ENCODE data around the gene COLEC11. TPM values are rescaled to one million over a fixed set of nuclear protein-coding genes. Genes with fewer than 3 reads are reported as not detected.

Gene COLEC11
- total RNA-seq, 1 donor from 2014 or later = 2.3 TPM

- Mint-ChIP-seq H3K4me1 (ENCODE audit: unreplicated experiment) (no peaks in the 10 kb centered on the region), H3K27ac (ENCODE audit: unreplicated experiment) (no peak overlapping the region), H3K9me3 (ENCODE audit: unreplicated experiment) (no peaks in the 10 kb centered on the region), H3K4me3 (ENCODE audit: unreplicated experiment) (no peak overlapping the region), H3K27me3 (ENCODE audit: unreplicated experiment) (peaks cover 11% of the 10 kb centered on the region), H3K36me3 (ENCODE audit: low read depth, unreplicated experiment) (no peaks in the 10 kb centered on the region)
- TF ChIP-seq CTCF (IDR thresholded peaks at IDR 0.05; ENCODE audit: unreplicated experiment) = no peak
- no peak for DNase-seq (ENCODE audit: low spot score)
These were observed 43.0 kb downstream of the COLEC11 start for GRCh38 chr2:3637692-3638455.

GRCh38 chr2:3638456-3638810 lies 43.5 kb downstream of the COLEC11 start:
- Mint-ChIP-seq H3K9me3 (ENCODE audit: unreplicated experiment) (no peaks in the 10 kb centered on the region), H3K4me3 (ENCODE audit: unreplicated experiment) (no peak overlapping the region), H3K27me3 (ENCODE audit: unreplicated experiment) (peaks cover 15% of the 10 kb centered on the region), H3K4me1 (ENCODE audit: unreplicated experiment) (no peaks in the 10 kb centered on the region), H3K36me3 (ENCODE audit: low read depth, unreplicated experiment) (no peaks in the 10 kb centered on the region), H3K27ac (ENCODE audit: unreplicated experiment) (no peak overlapping the region)
- no peak for DNase-seq (ENCODE audit: low spot score)
- TF ChIP-seq CTCF (IDR thresholded peaks at IDR 0.05; ENCODE audit: unreplicated experiment) = no peak

- H3K27me3 Mint-ChIP-seq (ENCODE audit: unreplicated experiment) = peaks cover 13% of the 10 kb centered on the region
- no peak overlapping the region for H3K27ac Mint-ChIP-seq (ENCODE audit: unreplicated experiment)
- TF ChIP-seq CTCF (IDR thresholded peaks at IDR 0.05; ENCODE audit: unreplicated experiment) = no peak
- no peaks in the 10 kb centered on the region for H3K4me1 Mint-ChIP-seq (ENCODE audit: unreplicated experiment)
- DNase-seq (ENCODE audit: low spot score) = no peak
- H3K4me3 Mint-ChIP-seq (ENCODE audit: unreplicated experiment) = no peak overlapping the region
- H3K36me3 Mint-ChIP-seq (ENCODE audit: low read depth, unreplicated experiment) = no peaks in the 10 kb centered on the region
- H3K9me3 Mint-ChIP-seq (ENCODE audit: unreplicated experiment) = no peaks in the 10 kb centered on the region
These were observed 44.2 kb downstream of the COLEC11 start for GRCh38 chr2:3639015-3639630.

- no peak for TF ChIP-seq CTCF (IDR thresholded peaks at IDR 0.05; ENCODE audit: unreplicated experiment)
- Mint-ChIP-seq H3K27me3 (ENCODE audit: unreplicated experiment) (peaks cover 13% of the 10 kb centered on the region), H3K9me3 (ENCODE audit: unreplicated experiment) (no peaks in the 10 kb centered on the region), H3K36me3 (ENCODE audit: low read depth, unreplicated experiment) (no peaks in the 10 kb centered on the region), H3K4me1 (ENCODE audit: unreplicated experiment) (no peaks in the 10 kb centered on the region), H3K4me3 (ENCODE audit: unreplicated experiment) (no peak overlapping the region), H3K27ac (ENCODE audit: unreplicated experiment) (no peak overlapping the region)
- no peak for DNase-seq (ENCODE audit: low spot score)
These were observed 44.7 kb downstream of the COLEC11 start for GRCh38 chr2:3639653-3640052.

- DNase-seq (ENCODE audit: low spot score) = no peak
- Mint-ChIP-seq H3K27me3 (ENCODE audit: unreplicated experiment) (peaks cover 13% of the 10 kb centered on the region), H3K9me3 (ENCODE audit: unreplicated experiment) (no peaks in the 10 kb centered on the region), H3K36me3 (ENCODE audit: low read depth, unreplicated experiment) (no peaks in the 10 kb centered on the region), H3K4me1 (ENCODE audit: unreplicated experiment) (peaks cover 4% of the 10 kb centered on the region), H3K4me3 (ENCODE audit: unreplicated experiment) (peak overlapping the region; percentile 40), H3K27ac (ENCODE audit: unreplicated experiment) (no peak overlapping the region)
- no peak for TF ChIP-seq CTCF (IDR thresholded peaks at IDR 0.05; ENCODE audit: unreplicated experiment)
These were observed 46.3 kb downstream of the COLEC11 start for GRCh38 chr2:3641181-3641580.

Data from endothelial cell (in vitro differentiated cells).